MM.1S (cell line): ENCODE results near the gene MAP3K4.

Source experiments
- DNase-seq: peaks from one replicate; pipeline ENCODE4 v3.0.0-alpha.2; 2015
- H2AFZ ChIP-seq: fragments of 300-600 bp; sonication (generic); 2 replicates; pipeline ENCODE4 v1.6.0; 2016; ENCODE audit warnings: antibody characterized with exemption, low read length
- H3F3A ChIP-seq: fragments of 300-600 bp; sonication (generic); 2 replicates; pipeline ENCODE4 v1.6.1; 2016; ENCODE audit warnings: mild to moderate bottlenecking, antibody characterized with exemption, low read length, moderate library complexity, mixed read lengths; ENCODE audit not compliant: insufficient read depth
- H3K27ac ChIP-seq: fragments of 300-600 bp; sonication (generic); 2 replicates; pipeline ENCODE4 v1.5.1; 2016; ENCODE audit warnings: mild to moderate bottlenecking, low read length
- H3K27me3 ChIP-seq: fragments of 300-600 bp; sonication (generic); replicated peaks from 2 replicates; pipeline ENCODE4 v1.6.0; 2016; ENCODE audit warnings: low read length; ENCODE audit not compliant: insufficient read depth
- H3K36me3 ChIP-seq: fragments of 300-600 bp; sonication (generic); replicated peaks from 2 replicates; pipeline ENCODE4 v1.6.1; 2016; ENCODE audit warnings: mild to moderate bottlenecking, low read length, mixed read lengths; ENCODE audit not compliant: insufficient read depth
- H3K4me1 ChIP-seq: fragments of 300-600 bp; sonication (generic); 2 replicates; pipeline ENCODE4 v1.6.1; 2016; ENCODE audit warnings: low read length, mixed read lengths
- H3K4me2 ChIP-seq: fragments of 300-600 bp; sonication (generic); 2 replicates; pipeline ENCODE4 v1.6.0; 2016; ENCODE audit warnings: low read depth, low read length
- H3K4me3 ChIP-seq: fragments of 300-600 bp; sonication (generic); 2 replicates; pipeline ENCODE4 v1.5.1; 2016; ENCODE audit warnings: low read length, mixed read lengths
- H3K79me2 ChIP-seq: fragments of 300-600 bp; sonication (generic); 2 replicates; pipeline ENCODE4 v1.6.1; 2016; ENCODE audit warnings: mixed run types, low read length, mixed read lengths
- H3K9ac ChIP-seq: fragments of 300-600 bp; sonication (generic); 2 replicates; pipeline ENCODE4 v1.6.1; 2016; ENCODE audit warnings: low read length, mixed read lengths
- H3K9me2 ChIP-seq: fragments of 300-600 bp; sonication (generic); replicated peaks from 2 replicates; pipeline ENCODE4 v1.6.1; 2016; ENCODE audit warnings: mild to moderate bottlenecking, low read length, mixed read lengths; ENCODE audit not compliant: insufficient read depth
- H3K9me3 ChIP-seq: fragments of 300-600 bp; sonication (generic); replicated peaks from 2 replicates; pipeline ENCODE4 v1.6.1; 2016; ENCODE audit warnings: mild to moderate bottlenecking, low read length, mixed read lengths; ENCODE audit not compliant: insufficient read depth
- H4K20me1 ChIP-seq: fragments of 300-600 bp; sonication (generic); 2 replicates; pipeline ENCODE4 v1.6.1; 2016; ENCODE audit warnings: mild to moderate bottlenecking, low read length, moderate library complexity, mixed read lengths; ENCODE audit not compliant: insufficient read depth
- EZH2 ChIP-seq: fragments of 300-600 bp; sonication (generic); optimal IDR thresholded peaks from 2 replicates; pipeline ENCODE3; 2017; ENCODE audit warnings: low read depth, mild to moderate bottlenecking, antibody characterized with exemption, low read length, mixed read lengths
- EZH2phosphoT487 ChIP-seq: fragments of 300-600 bp; sonication (generic); IDR thresholded peaks from 2 replicates; pipeline ENCODE4 v1.6.1; 2018; ENCODE audit warnings: antibody characterized with exemption, low read length
- TF ChIP-seq, protein P1 (sequence below): fragments of 300-600 bp; sonication (generic); IDR thresholded peaks from 2 replicates; pipeline ENCODE4 v1.5.1; 2016; ENCODE audit warnings: antibody characterized with exemption, low read length, mixed read lengths

MAP3K4 gene

GRCh38 chr6:161128230-161128629 is 136.7 kb downstream of the MAP3K4 start:
- TF ChIP-seq, protein P1, sequence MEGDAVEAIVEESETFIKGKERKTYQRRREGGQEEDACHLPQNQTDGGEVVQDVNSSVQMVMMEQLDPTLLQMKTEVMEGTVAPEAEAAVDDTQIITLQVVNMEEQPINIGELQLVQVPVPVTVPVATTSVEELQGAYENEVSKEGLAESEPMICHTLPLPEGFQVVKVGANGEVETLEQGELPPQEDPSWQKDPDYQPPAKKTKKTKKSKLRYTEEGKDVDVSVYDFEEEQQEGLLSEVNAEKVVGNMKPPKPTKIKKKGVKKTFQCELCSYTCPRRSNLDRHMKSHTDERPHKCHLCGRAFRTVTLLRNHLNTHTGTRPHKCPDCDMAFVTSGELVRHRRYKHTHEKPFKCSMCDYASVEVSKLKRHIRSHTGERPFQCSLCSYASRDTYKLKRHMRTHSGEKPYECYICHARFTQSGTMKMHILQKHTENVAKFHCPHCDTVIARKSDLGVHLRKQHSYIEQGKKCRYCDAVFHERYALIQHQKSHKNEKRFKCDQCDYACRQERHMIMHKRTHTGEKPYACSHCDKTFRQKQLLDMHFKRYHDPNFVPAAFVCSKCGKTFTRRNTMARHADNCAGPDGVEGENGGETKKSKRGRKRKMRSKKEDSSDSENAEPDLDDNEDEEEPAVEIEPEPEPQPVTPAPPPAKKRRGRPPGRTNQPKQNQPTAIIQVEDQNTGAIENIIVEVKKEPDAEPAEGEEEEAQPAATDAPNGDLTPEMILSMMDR, result no peak
- TF ChIP-seq EZH2 (no peak), EZH2phosphoT487 (no peak)
- no peaks in the 10 kb centered on the region for H3K4me1 ChIP-seq
- H3K4me2 ChIP-seq, result no peak overlapping the region
- H3K4me3 ChIP-seq, result no peak overlapping the region
- no peak overlapping the region for H3K9ac ChIP-seq
- no peaks in the 10 kb centered on the region for H3K27me3 ChIP-seq
- no peaks in the 10 kb centered on the region for H3K9me3 ChIP-seq
- H3K36me3 ChIP-seq, result no peaks in the 10 kb centered on the region
- H3K27ac ChIP-seq, result no peak overlapping the region
- no peaks in the 10 kb centered on the region for H3K79me2 ChIP-seq
- H2AFZ ChIP-seq, result no peak overlapping the region
- H3K9me2 ChIP-seq, result no peaks in the 10 kb centered on the region
- no peaks in the 10 kb centered on the region for H4K20me1 ChIP-seq
- H3F3A ChIP-seq, result no peaks in the 10 kb centered on the region
- no peak for DNase-seq

- Histone ChIP-seq H3K36me3 (no peaks in the 10 kb centered on the region), H3K4me1 (no peaks in the 10 kb centered on the region), H3F3A (no peaks in the 10 kb centered on the region), H3K27ac (no peak overlapping the region), H3K79me2 (no peaks in the 10 kb centered on the region), H2AFZ (no peak overlapping the region), H3K4me2 (no peak overlapping the region), H3K9me3 (no peaks in the 10 kb centered on the region), H3K4me3 (no peak overlapping the region), H4K20me1 (no peaks in the 10 kb centered on the region), H3K9ac (no peak overlapping the region), H3K9me2 (no peaks in the 10 kb centered on the region), H3K27me3 (no peaks in the 10 kb centered on the region)
- no peak for DNase-seq
- TF ChIP-seq, protein P1, result no peak
- TF ChIP-seq EZH2 (no peak), EZH2phosphoT487 (no peak)
These were observed 137.2 kb downstream of the MAP3K4 start for GRCh38 chr6:161128680-161129196.

- no peaks in the 10 kb centered on the region for H4K20me1 ChIP-seq
- H3K9me2 ChIP-seq, result no peaks in the 10 kb centered on the region
- DNase-seq, result no peak
- H3K36me3 ChIP-seq, result no peaks in the 10 kb centered on the region
- H3K27ac ChIP-seq, result no peak overlapping the region
- H3K4me2 ChIP-seq, result no peak overlapping the region
- H3F3A ChIP-seq, result no peaks in the 10 kb centered on the region
- no peak for TF ChIP-seq EZH2
- no peak overlapping the region for H3K9ac ChIP-seq
- no peaks in the 10 kb centered on the region for H3K79me2 ChIP-seq
- H3K9me3 ChIP-seq, result no peaks in the 10 kb centered on the region
- H3K27me3 ChIP-seq, result no peaks in the 10 kb centered on the region
- H2AFZ ChIP-seq, result no peak overlapping the region
- H3K4me3 ChIP-seq, result no peak overlapping the region
- H3K4me1 ChIP-seq, result no peaks in the 10 kb centered on the region
These were observed 139.0 kb downstream of the MAP3K4 start for GRCh38 chr6:161130541-161130940.

- H3K79me2 ChIP-seq, result no peaks in the 10 kb centered on the region
- H3K9me3 ChIP-seq, result no peaks in the 10 kb centered on the region
- H2AFZ ChIP-seq, result no peak overlapping the region
- H3K9ac ChIP-seq, result no peak overlapping the region
- H4K20me1 ChIP-seq, result no peaks in the 10 kb centered on the region
- no peaks in the 10 kb centered on the region for H3K36me3 ChIP-seq
- no peaks in the 10 kb centered on the region for H3K4me1 ChIP-seq
- no peak for TF ChIP-seq EZH2
- TF ChIP-seq EZH2phosphoT487, result no peak
- TF ChIP-seq, protein P1, result no peak
- no peaks in the 10 kb centered on the region for H3F3A ChIP-seq
- H3K9me2 ChIP-seq, result no peaks in the 10 kb centered on the region
- no peaks in the 10 kb centered on the region for H3K27me3 ChIP-seq
- H3K4me2 ChIP-seq, result no peak overlapping the region
- H3K27ac ChIP-seq, result no peak overlapping the region
- no peak for DNase-seq
- H3K4me3 ChIP-seq, result no peak overlapping the region
These were observed 139.6 kb downstream of the MAP3K4 start for GRCh38 chr6:161130967-161131766.
